HG03108 (cell line): ENCODE data around the gene PTPRT.

Experiments used
- ATAC-seq: cut with Tn5 transposase; IDR thresholded peaks from one replicate; pipeline ENCODE4 v1.9.1; 2021; ENCODE audit warnings: moderate library complexity; ENCODE audit not compliant: unreplicated experiment

The PTPRT gene

GRCh38 chr20:43123180-43123579 is 66.5 kb downstream of the PTPRT start:
- ATAC-seq = no peak

GRCh38 chr20:43119720-43120119 is 70.0 kb downstream of the PTPRT start:
- no peak for ATAC-seq

- ATAC-seq = no peak
These were observed 87.3 kb downstream of the PTPRT start for GRCh38 chr20:43102394-43102793.

- no peak for ATAC-seq
These were observed 92.8 kb downstream of the PTPRT start for GRCh38 chr20:43096931-43097260.

- no peak for ATAC-seq
These were observed 93.4 kb downstream of the PTPRT start for GRCh38 chr20:43096126-43096930.

GRCh38 chr20:43095034-43095433 is 94.7 kb downstream of the PTPRT start:
- no peak for ATAC-seq

GRCh38 chr20:43092386-43093088 is 97.2 kb downstream of the PTPRT start:
- no peak for ATAC-seq

GRCh38 chr20:43068482-43068881 is 121.2 kb downstream of the PTPRT start:
- no peak for ATAC-seq

- ATAC-seq = no peak
These were observed 123.6 kb downstream of the PTPRT start for GRCh38 chr20:43066125-43066524.

- no peak for ATAC-seq
These were observed 124.4 kb downstream of the PTPRT start for GRCh38 chr20:43065299-43065698.

GRCh38 chr20:43058077-43058476 is 131.6 kb downstream of the PTPRT start:
- ATAC-seq = no peak

GRCh38 chr20:43057317-43057716 is 132.4 kb downstream of the PTPRT start:
- ATAC-seq = no peak

- no peak for ATAC-seq
These were observed 134.4 kb downstream of the PTPRT start for GRCh38 chr20:43055181-43055884.

- ATAC-seq = no peak
These were observed 137.2 kb downstream of the PTPRT start for GRCh38 chr20:43052532-43052931.

GRCh38 chr20:43046966-43047365 is 142.7 kb downstream of the PTPRT start:
- ATAC-seq = no peak

GRCh38 chr20:43043887-43044286 is 145.8 kb downstream of the PTPRT start:
- no peak for ATAC-seq

- ATAC-seq = no peak
These were observed 149.3 kb downstream of the PTPRT start for GRCh38 chr20:43040427-43040826.

- no peak for ATAC-seq
These were observed 151.9 kb downstream of the PTPRT start for GRCh38 chr20:43037605-43038309.

GRCh38 chr20:43034981-43035724 is 154.6 kb downstream of the PTPRT start:
- ATAC-seq = no peak

- ATAC-seq = no peak
These were observed 157.2 kb downstream of the PTPRT start for GRCh38 chr20:43032459-43032858.

GRCh38 chr20:43029176-43029575 is 160.5 kb downstream of the PTPRT start:
- no peak for ATAC-seq
